ENCODE data around the gene TSC22D3.
"Not testable (repeated sequence)": the region's sequence is repeated elsewhere in the genome, so short reads cannot be mapped to it uniquely, and the experiment has no call there.

TSC22D3 gene

GRCh38 chrX:107669885-107670628 is 105.5 kb downstream of the TSC22D3 start:
- Mint-ChIP-seq H3K27me3 (no peaks in the 10 kb centered on the region), H3K27ac (no peak overlapping the region)

GRCh38 chrX:107669261-107669660 is 106.3 kb downstream of the TSC22D3 start:
- Mint-ChIP-seq H3K4me3 (no peak overlapping the region), H3K9me3 (no peaks in the 10 kb centered on the region), H3K4me1 (peaks cover 33% of the 10 kb centered on the region), H3K27ac (no peak overlapping the region), H3K36me3 (peaks cover 6% of the 10 kb centered on the region), H3K27me3 (no peaks in the 10 kb centered on the region)
- CTCF ChIA-PET: interaction anchor here (0.7 to 13.2 kb wide), 4 partner anchors 10 to 112 kb away, joined by 3 to 278 read pairs (median 44); partner anchors contain the start of genes NCBP2L and TSC22D3
- DNase-seq: peak; percentile 24

More at GRCh38 chrX:107669885-107670628, 105.5 kb downstream of the TSC22D3 start:
- H3K36me3 Mint-ChIP-seq: peaks cover 12% of the 10 kb centered on the region
- H3K4me3 Mint-ChIP-seq: no peak overlapping the region
- H3K4me1 Mint-ChIP-seq: peaks cover 41% of the 10 kb centered on the region
- no peaks in the 10 kb centered on the region for H3K9me3 Mint-ChIP-seq
- CTCF ChIA-PET: interaction anchor here (1.4 to 13.2 kb wide), 4 partner anchors 11 to 132 kb away, joined by 4 to 278 read pairs (median 44); partner anchors contain the start of genes NCBP2L and TSC22D3
- no peak for DNase-seq

- CTCF ChIA-PET: interaction anchor here (0.7 to 13.2 kb wide), 4 partner anchors 10 to 112 kb away, joined by 3 to 278 read pairs (median 44); partner anchors contain the start of genes NCBP2L and TSC22D3
- not testable (repeated sequence) for H3K36me3 Mint-ChIP-seq, H3K27me3 Mint-ChIP-seq, DNase-seq, H3K27ac Mint-ChIP-seq, H3K4me3 Mint-ChIP-seq, H3K9me3 Mint-ChIP-seq
- H3K4me1 Mint-ChIP-seq: peaks cover 30% of the 10 kb centered on the region
These were observed 106.9 kb downstream of the TSC22D3 start for GRCh38 chrX:107668710-107669109.

GRCh38 chrX:107667426-107667825 is 108.2 kb downstream of the TSC22D3 start:
- H3K9me3 Mint-ChIP-seq: no peaks in the 10 kb centered on the region
- DNase-seq: no peak
- peaks cover 20% of the 10 kb centered on the region for H3K4me1 Mint-ChIP-seq
- H3K36me3 Mint-ChIP-seq: peaks cover 6% of the 10 kb centered on the region
- no peak overlapping the region for H3K27ac Mint-ChIP-seq
- H3K4me3 Mint-ChIP-seq: no peak overlapping the region
- CTCF ChIA-PET: no interaction called here
- H3K27me3 Mint-ChIP-seq: no peaks in the 10 kb centered on the region

GRCh38 chrX:107666931-107667330 is 108.7 kb downstream of the TSC22D3 start:
- Mint-ChIP-seq H3K9me3 (no peaks in the 10 kb centered on the region), H3K27me3 (no peaks in the 10 kb centered on the region), H3K27ac (peak overlapping the region; percentile 35), H3K4me3 (no peak overlapping the region), H3K36me3 (peaks cover 6% of the 10 kb centered on the region), H3K4me1 (peaks cover 18% of the 10 kb centered on the region)
- DNase-seq: no peak
- CTCF ChIA-PET: interaction anchor here (1.1 kb wide), 1 partner anchor 51 kb away, joined by 3 read pairs; no protein-coding TSS in a partner anchor

Measured in activated naive CD4-positive, alpha-beta T cell treated with anti-CD3 and anti-CD28 coated beads, Interleukin-2, amount 10 ng/mL, durations not matched to agents 7 days and 5 days (primary cell).